ENCODE data around the gene GTF2A2.

Gene GTF2A2

DNA sequence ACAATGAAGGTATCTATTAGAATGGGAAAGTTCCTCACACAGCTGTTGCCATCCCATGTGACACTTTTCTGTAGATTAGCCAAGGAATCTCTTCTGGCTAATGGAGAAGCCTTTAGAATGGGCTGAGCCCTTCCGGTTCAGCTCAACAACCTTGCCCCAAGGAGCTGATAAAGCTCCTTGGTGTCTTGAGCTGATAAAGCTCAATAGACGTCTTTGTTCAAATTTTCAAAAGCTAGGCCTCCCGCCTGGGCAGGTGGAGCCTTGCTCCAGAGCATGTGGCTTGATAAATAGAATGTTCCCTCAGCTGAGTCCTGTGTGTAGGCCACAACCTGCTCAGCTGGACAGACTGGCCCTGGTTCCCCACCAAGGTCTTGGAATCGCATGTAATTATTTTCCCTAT lies 39.0 kb upstream of the GTF2A2 start:
- no peak for DNase-seq (ENCODE audit: low read depth)
- H3K4me3 ChIP-seq (ENCODE audit: low read depth, low read length) = no peak overlapping the region
- in situ Hi-C loops (cut with HindIII; ENCODE audit: low sequenced_read_pairs) = loop anchor here (10.0 kb wide), 2 partner anchors 628 to 748 kb away; no protein-coding TSS in a partner anchor
- TF ChIP-seq, protein P1, sequence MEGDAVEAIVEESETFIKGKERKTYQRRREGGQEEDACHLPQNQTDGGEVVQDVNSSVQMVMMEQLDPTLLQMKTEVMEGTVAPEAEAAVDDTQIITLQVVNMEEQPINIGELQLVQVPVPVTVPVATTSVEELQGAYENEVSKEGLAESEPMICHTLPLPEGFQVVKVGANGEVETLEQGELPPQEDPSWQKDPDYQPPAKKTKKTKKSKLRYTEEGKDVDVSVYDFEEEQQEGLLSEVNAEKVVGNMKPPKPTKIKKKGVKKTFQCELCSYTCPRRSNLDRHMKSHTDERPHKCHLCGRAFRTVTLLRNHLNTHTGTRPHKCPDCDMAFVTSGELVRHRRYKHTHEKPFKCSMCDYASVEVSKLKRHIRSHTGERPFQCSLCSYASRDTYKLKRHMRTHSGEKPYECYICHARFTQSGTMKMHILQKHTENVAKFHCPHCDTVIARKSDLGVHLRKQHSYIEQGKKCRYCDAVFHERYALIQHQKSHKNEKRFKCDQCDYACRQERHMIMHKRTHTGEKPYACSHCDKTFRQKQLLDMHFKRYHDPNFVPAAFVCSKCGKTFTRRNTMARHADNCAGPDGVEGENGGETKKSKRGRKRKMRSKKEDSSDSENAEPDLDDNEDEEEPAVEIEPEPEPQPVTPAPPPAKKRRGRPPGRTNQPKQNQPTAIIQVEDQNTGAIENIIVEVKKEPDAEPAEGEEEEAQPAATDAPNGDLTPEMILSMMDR (IDR thresholded peaks at IDR 0.05; ENCODE audit: low read depth, low read length, missing control alignments) = no peak

DNA sequence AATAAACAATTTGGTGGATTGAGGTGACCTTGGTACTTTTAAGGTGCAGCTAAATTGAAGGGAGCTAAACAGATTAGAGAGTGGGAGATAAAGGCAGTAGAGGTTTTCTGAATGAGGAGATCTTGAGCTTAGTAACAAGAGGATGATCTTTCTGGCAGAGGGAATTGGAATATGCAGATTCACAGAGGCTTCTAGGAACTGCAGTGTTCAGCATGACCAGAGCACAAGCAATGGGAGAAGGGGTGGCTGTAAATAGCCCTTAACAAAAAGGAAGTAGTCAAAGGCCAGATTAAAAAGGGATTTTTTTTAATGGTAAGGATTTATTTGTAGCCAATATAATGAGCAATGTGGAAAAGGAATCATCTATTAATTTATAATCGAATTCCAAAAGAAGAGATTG lies 37.5 kb upstream of the GTF2A2 start:
- in situ Hi-C loops (cut with HindIII; ENCODE audit: low sequenced_read_pairs) = loop anchor here (10.0 kb wide), 2 partner anchors 630 to 750 kb away; no protein-coding TSS in a partner anchor
- no peak overlapping the region for H3K4me3 ChIP-seq (ENCODE audit: low read depth, low read length)
- TF ChIP-seq, protein P1 (IDR thresholded peaks at IDR 0.05; ENCODE audit: low read depth, low read length, missing control alignments) = no peak
- no peak for DNase-seq (ENCODE audit: low read depth)

DNA sequence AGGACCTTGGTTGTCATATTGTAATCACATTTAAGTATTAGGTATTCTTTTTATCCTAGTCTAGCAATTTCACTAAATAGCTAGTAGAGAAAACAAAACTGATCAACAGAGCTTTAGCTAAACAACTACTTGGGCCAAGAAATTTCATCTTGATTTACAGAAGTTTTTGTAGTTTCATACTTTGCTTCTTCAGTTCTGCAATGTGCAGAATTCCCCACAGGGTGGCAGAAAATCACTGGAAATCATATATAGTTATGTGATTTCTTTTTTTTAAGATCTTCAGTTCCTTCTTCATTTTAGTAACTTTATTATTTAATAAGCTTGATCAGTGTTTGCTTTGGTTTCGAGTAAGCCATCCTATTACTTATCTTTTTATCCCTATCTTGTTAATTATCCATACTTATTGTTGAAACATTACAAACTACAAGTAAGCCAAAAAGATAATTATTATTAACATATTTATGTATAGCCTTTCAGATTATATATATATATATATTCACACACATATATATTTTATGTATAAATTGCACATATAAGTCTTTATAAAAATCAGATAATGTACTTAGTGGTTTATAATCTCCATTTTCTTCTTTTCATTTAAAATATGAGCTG lies 34.0 kb upstream of the GTF2A2 start:
- H3K4me3 ChIP-seq (ENCODE audit: low read depth, low read length) = no peak overlapping the region
- peak; percentile 23 for DNase-seq (ENCODE audit: low read depth)
- in situ Hi-C loops (cut with HindIII; ENCODE audit: low sequenced_read_pairs) = loop anchor here (10.0 kb wide), 2 partner anchors 634 to 754 kb away; no protein-coding TSS in a partner anchor
- TF ChIP-seq, protein P1 (IDR thresholded peaks at IDR 0.05; ENCODE audit: low read depth, low read length, missing control alignments) = peak; percentile 54

DNA sequence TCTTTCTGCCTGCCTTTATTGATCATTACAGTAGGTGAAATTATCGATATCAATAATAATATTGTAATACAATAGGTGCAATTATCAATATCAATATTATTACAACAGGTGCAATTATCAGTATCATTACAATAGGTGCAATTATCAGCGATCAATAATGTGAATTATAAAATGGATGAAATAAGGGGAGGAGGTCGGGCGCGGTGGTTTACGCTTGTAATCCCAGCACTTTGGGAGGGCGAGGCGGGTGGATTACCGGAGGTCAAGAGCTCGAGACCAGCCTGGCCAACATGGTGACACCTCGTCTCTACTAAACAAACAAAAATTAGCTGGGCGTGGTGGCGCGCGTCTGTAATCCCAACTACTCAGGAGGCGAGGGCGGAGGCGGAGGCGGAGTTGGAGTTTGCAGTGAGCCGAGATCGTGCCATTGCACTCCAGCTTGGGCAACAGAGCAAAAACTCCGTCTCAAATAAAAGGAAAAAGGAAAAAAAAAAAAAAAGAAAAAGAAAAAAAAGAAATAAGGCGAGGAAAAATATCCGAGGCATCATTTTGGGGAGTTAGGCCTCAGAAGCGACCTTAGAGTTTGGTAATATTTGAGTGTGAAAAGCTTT lies 32.4 kb upstream of the GTF2A2 start:
- in situ Hi-C loops (cut with HindIII; ENCODE audit: low sequenced_read_pairs) = loop anchor here (10.0 kb wide), 2 partner anchors 635 to 755 kb away; no protein-coding TSS in a partner anchor
- H3K4me3 ChIP-seq (ENCODE audit: low read depth, low read length) = peak overlapping the region; percentile 97

DNA sequence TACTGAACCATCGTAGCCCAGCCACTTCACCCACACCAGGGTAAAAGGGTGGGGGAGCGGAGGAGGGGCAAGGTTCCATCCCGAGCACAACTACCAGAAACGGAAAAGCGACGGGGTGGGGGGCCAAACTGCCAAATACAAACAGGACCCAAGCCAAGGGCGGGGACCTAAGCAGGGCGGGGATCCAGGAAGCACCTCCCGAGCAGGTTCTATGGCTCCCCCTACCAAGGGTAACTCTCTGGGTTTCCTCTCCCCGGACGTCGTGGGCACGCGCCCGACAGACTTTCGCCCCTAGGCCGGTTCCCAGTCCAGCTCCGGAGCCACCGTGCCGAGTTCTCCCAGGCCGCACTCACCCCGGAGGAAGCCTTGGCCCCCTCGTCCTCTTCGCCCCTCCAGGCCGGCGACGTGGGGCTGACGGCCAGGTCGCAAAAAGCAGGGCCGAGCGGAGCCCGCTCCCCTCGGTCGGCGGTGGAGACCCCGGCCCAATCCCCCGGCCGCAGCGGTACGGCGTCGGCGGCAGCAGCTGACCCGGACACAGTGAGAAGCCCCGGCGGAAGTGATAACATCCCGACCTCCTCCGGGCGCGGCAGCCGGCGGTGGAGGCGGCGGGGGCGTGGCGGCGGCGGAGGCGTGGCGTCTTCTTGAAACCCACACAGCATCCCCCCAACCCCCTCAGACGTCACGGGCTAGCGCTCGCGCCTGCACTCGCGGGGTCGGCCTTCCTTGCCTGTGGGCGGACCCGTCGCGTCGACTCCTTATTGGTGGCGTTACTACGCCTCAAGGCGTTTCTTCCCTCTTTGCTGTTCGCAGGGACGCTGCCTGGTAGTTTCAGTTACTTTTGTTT lies 31.7 kb upstream of the GTF2A2 start, which contains the start of gene BNIP2:
Gene BNIP2 (minus strand): TSS at position 539 of the 844 bp plus-strand sequence. CDS start 6,863 bp downstream, outside the sequence.
- in situ Hi-C loops (cut with HindIII; ENCODE audit: low sequenced_read_pairs) = no loop called here
- peak; percentile 98 for DNase-seq (ENCODE audit: low read depth)
- peak within 1 kb of the TSS; percentile 97 for H3K4me3 ChIP-seq (ENCODE audit: low read depth, low read length)
- TF ChIP-seq, protein P1 (IDR thresholded peaks at IDR 0.05; ENCODE audit: low read depth, low read length, missing control alignments) = no peak

More for the DNA sequence above, 32.4 kb upstream of the GTF2A2 start:
- TF ChIP-seq, protein P1 (IDR thresholded peaks at IDR 0.05; ENCODE audit: low read depth, low read length, missing control alignments) = no peak
- peak; percentile 19 for DNase-seq (ENCODE audit: low read depth)

DNA sequence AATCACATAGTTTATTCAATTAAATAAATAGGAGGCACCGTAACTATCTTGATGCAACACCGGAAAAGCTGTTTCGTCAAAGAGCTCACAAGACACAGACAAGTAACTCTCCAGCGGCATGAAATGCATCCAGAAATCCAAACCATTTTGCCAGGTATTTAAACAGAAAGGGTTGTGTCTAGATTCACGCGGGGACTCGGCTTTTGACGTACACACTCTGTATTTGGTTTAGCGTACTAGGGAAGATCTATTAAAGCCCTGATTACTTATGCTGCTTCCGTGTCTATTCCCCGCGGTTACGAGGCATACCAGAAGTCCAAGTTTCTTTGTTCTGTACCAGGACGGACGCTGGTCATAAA lies 31.1 kb upstream of the GTF2A2 start:
- peak; percentile 36 for DNase-seq (ENCODE audit: low read depth)
- peak overlapping the region; percentile 97 for H3K4me3 ChIP-seq (ENCODE audit: low read depth, low read length)
- TF ChIP-seq, protein P1 (IDR thresholded peaks at IDR 0.05; ENCODE audit: low read depth, low read length, missing control alignments) = no peak
- in situ Hi-C loops (cut with HindIII; ENCODE audit: low sequenced_read_pairs) = no loop called here
